Neural cell (in vitro differentiated cells): ENCODE measurements around the gene HPRT1.

Experiments
- CTCF ChIP-seq: fragments of 450-650 bp; IDR thresholded peaks from 2 replicates; pipeline ENCODE4 v1.5.1; 2014; ENCODE audit warnings: antibody characterized with exemption, mild to moderate bottlenecking, moderate library complexity; ENCODE audit not compliant: poor library complexity, severe bottlenecking
- EP300 ChIP-seq: fragments of 450-650 bp; conservative IDR thresholded peaks from 2 replicates; pipeline ENCODE4 v1.6.1; 2014; ENCODE audit warnings: antibody characterized with exemption, mild to moderate bottlenecking, moderate library complexity; ENCODE audit not compliant: poor library complexity, severe bottlenecking
- EZH2 ChIP-seq: fragments of 200-600, 300-800 bp; shearing (Covaris generic), sonication (generic); IDR thresholded peaks from 2 replicates; pipeline ENCODE4 v1.6.1; 2014; ENCODE audit warnings: antibody characterized with exemption, low read length, borderline replicate concordance, mild to moderate bottlenecking; ENCODE audit not compliant: insufficient read depth, poor library complexity, severe bottlenecking
- MXI1 ChIP-seq: fragments of 450-650 bp; conservative IDR thresholded peaks from 2 replicates; pipeline ENCODE4 v1.6.1; 2014; ENCODE audit warnings: antibody characterized with exemption, mild to moderate bottlenecking; ENCODE audit not compliant: poor library complexity, severe bottlenecking
- POLR2AphosphoS5 ChIP-seq: IDR thresholded peaks from 2 replicates; pipeline ENCODE4 v1.6.1; 2012
- RAD21 ChIP-seq: fragments of 450-650 bp; conservative IDR thresholded peaks from 2 replicates; pipeline ENCODE4 v1.6.1; 2014; ENCODE audit warnings: antibody characterized with exemption, mild to moderate bottlenecking, moderate library complexity
- REST ChIP-seq: IDR thresholded peaks from 2 replicates; pipeline ENCODE4 v1.6.1; 2012; ENCODE audit warnings: borderline replicate concordance
- SMC3 ChIP-seq: fragments of 450-650 bp; conservative IDR thresholded peaks from 2 replicates; pipeline ENCODE4 v1.6.1; 2014; ENCODE audit warnings: antibody characterized with exemption, mild to moderate bottlenecking, moderate library complexity; ENCODE audit not compliant: poor library complexity
- TAF1 ChIP-seq: IDR thresholded peaks from 2 replicates; pipeline ENCODE4 v1.6.1; 2012; ENCODE audit warnings: low read depth

GRCh38 chrX:134537179-134537955 lies 77.4 kb downstream of the HPRT1 start:
- no peak for TF ChIP-seq CTCF
- no peak for TF ChIP-seq SMC3
- TF ChIP-seq RAD21, result no peak
- no peak for TF ChIP-seq EZH2
- TF ChIP-seq EP300, result no peak
- TF ChIP-seq POLR2AphosphoS5, result no peak
- no peak for TF ChIP-seq REST
- no peak for TF ChIP-seq MXI1
- TF ChIP-seq TAF1, result no peak
